Peyer's patch (tissue), 4 donors: ENCODE data around the gene CNTN5. TPM values are rescaled to one million over a fixed set of nuclear protein-coding genes. Genes with fewer than 3 reads are reported as not detected.

ENCODE experiments used
- DNase-seq, 3 donors: peaks; one replicate each; pipeline ENCODE4 v3.0.0-alpha.2; 2017 to 2019
- H3K27ac ChIP-seq, 4 donors: fragments of 200-600 bp; sonication (generic); one replicate each; pipeline ENCODE4 v1.5.1; 2016 to 2019
- H3K27me3 ChIP-seq, 2 donors: fragments of 200-600 bp; sonication (generic); one replicate each; pipeline ENCODE4 v1.5.1; 2019
- H3K36me3 ChIP-seq, 3 donors: fragments of 200-600 bp; sonication (generic); one replicate each; pipeline ENCODE4 v1.5.1; 2016 to 2019
- H3K4me1 ChIP-seq, 4 donors: fragments of 200-600 bp; sonication (generic); one replicate each; pipeline ENCODE4 v1.5.1; 2016 to 2019
- H3K4me3 ChIP-seq, 4 donors: fragments of 200-600 bp; sonication (generic); 1 replicate in 3 of 4; 2 replicates in 1 of 4; pipeline ENCODE4 v1.5.1; 2016 to 2019; ENCODE audit warnings: mild to moderate bottlenecking in 1 of 4
- H3K9me3 ChIP-seq, 4 donors: fragments of 200-600 bp; sonication (generic); one replicate each; pipeline ENCODE4 v1.5.1; 2016 to 2019; ENCODE audit warnings: mild to moderate bottlenecking in 1 of 4
- POLR2A ChIP-seq, 2 donors: fragments of 450-650 bp; IDR thresholded peaks; one replicate each; pipeline ENCODE4 v1.5.1; 2017; ENCODE audit warnings: antibody characterized with exemption in 2 of 2, mild to moderate bottlenecking in 2 of 2, moderate library complexity in 2 of 2
- total RNA-seq, 4 donors: library from RNA; depleted of rRNA; stranded (reverse); fragments of >200 nt; gene quantifications; one replicate each; pipeline ENCODE4 v1.1.0, GENCODE V29; 2016
- TF ChIP-seq, protein P1 (sequence below), 6 experiments: fragments of 450-650 bp in 4 of 6; fragments of 200-600 bp in 2 of 6; sonication (generic) in 1 of 6; IDR thresholded peaks; one replicate each; pipeline ENCODE4 v1.5.1; 2017 to 2019; ENCODE audit warnings: antibody characterized with exemption in 6 of 6, mild to moderate bottlenecking in 3 of 6, moderate library complexity in 1 of 6

Gene CNTN5
- total RNA-seq, 4 donors from 2014 or later: not detected

GRCh38 chr11:99316776-99317520 is 296.2 kb downstream of the CNTN5 start:
- Histone ChIP-seq H3K27me3 (no peaks in the 10 kb centered on the region), H3K4me3 (no peak overlapping the region), H3K27ac (no peak overlapping the region), H3K36me3 (no peaks in the 10 kb centered on the region), H3K4me1 (no peaks in the 10 kb centered on the region), H3K9me3 (peaks cover 0 to 3% (median 0%) of the 10 kb centered on the region in 4 donors)
- no peak for DNase-seq
- no peak for TF ChIP-seq POLR2A (IDR thresholded peaks at IDR 0.05)
- TF ChIP-seq, protein P1, sequence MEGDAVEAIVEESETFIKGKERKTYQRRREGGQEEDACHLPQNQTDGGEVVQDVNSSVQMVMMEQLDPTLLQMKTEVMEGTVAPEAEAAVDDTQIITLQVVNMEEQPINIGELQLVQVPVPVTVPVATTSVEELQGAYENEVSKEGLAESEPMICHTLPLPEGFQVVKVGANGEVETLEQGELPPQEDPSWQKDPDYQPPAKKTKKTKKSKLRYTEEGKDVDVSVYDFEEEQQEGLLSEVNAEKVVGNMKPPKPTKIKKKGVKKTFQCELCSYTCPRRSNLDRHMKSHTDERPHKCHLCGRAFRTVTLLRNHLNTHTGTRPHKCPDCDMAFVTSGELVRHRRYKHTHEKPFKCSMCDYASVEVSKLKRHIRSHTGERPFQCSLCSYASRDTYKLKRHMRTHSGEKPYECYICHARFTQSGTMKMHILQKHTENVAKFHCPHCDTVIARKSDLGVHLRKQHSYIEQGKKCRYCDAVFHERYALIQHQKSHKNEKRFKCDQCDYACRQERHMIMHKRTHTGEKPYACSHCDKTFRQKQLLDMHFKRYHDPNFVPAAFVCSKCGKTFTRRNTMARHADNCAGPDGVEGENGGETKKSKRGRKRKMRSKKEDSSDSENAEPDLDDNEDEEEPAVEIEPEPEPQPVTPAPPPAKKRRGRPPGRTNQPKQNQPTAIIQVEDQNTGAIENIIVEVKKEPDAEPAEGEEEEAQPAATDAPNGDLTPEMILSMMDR (IDR thresholded peaks at IDR 0.05): no peak

DNA sequence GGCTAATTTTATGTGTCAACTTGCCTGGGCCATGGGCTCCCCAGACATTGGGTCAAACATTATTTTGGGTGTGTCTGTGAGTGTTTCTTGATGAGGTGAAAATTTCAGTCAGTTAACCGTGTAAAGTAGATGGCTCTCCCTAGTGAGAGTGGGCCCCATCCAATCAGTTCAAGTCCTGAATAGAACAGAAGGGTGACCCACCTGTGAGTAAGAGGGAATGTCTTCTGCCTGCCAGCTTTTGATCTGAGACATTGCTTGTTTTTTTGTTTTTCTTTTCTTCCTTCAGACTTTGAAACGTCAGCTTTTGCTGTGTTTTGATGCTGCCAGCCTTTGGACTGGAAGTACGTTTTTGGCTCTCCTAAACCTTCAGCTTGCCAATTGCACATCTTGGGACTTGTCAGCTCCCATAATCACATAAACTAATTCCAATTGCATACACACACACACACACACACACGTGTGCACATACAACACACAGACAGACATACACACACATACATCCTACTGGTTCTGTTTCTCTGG is 300.1 kb downstream of the CNTN5 start:
- Histone ChIP-seq H3K9me3 (peaks cover 0 to 3% (median 0%) of the 10 kb centered on the region in 4 donors), H3K27me3 (no peaks in the 10 kb centered on the region), H3K4me1 (no peaks in the 10 kb centered on the region), H3K4me3 (no peak overlapping the region), H3K27ac (no peak overlapping the region), H3K36me3 (no peaks in the 10 kb centered on the region)
- no peak for DNase-seq
- no peak for TF ChIP-seq POLR2A (IDR thresholded peaks at IDR 0.05)
- TF ChIP-seq, protein P1 (IDR thresholded peaks at IDR 0.05): no peak

GRCh38 chr11:99325847-99326246 is 305.1 kb downstream of the CNTN5 start:
- Histone ChIP-seq H3K27ac (no peak overlapping the region), H3K27me3 (no peaks in the 10 kb centered on the region), H3K4me1 (no peaks in the 10 kb centered on the region), H3K4me3 (no peak overlapping the region), H3K9me3 (no peaks in the 10 kb centered on the region), H3K36me3 (no peaks in the 10 kb centered on the region)
- DNase-seq: no peak
- no peak for TF ChIP-seq POLR2A (IDR thresholded peaks at IDR 0.05)
- TF ChIP-seq, protein P1 (IDR thresholded peaks at IDR 0.05): no peak

DNA sequence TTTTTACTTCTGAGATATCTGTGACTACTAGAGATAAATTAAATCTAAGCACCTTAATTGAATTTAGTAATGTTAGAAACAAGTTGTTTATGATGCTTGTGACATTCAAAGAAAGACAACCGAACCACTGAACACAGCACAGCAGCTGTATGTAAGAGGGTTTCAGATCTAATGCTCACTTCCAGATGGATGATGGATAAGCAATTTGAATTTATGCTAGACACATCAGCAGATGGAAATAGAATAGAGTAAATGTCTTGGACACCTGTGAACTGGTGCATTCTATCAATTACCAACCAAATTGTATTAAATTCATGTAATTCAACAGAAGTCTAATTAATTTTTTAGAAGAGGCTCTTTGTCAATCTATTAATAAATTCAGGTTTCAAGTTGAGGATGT is 306.3 kb downstream of the CNTN5 start:
- Histone ChIP-seq H3K27ac (no peak overlapping the region), H3K36me3 (no peaks in the 10 kb centered on the region), H3K27me3 (no peaks in the 10 kb centered on the region), H3K9me3 (no peaks in the 10 kb centered on the region), H3K4me1 (no peaks in the 10 kb centered on the region), H3K4me3 (no peak overlapping the region)
- no peak for DNase-seq
- no peak for TF ChIP-seq POLR2A (IDR thresholded peaks at IDR 0.05)
- TF ChIP-seq, protein P1 (IDR thresholded peaks at IDR 0.05): no peak

DNA sequence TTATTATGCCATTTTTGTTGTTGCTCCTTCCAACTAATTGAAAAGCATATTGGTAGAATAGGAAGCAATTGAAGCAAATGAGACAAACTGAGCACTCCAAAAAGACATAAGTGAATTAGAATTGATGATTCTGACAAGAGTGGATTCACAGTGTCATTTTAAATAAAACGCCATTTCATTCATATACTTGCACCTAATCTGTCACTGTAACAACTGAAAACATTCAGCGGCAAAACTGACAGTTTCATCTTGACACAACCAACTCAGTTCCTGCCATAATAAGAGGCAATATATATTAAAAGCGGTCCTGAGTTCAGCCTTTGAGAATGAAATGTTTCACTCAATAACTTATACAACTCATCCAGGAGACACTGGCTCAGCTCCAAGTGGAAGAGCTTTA is 306.8 kb downstream of the CNTN5 start:
- TF ChIP-seq POLR2A (IDR thresholded peaks at IDR 0.05): no peak
- TF ChIP-seq, protein P1 (IDR thresholded peaks at IDR 0.05): no peak
- no peaks in the 10 kb centered on the region for H3K4me1 ChIP-seq

More for the DNA sequence above, 306.8 kb downstream of the CNTN5 start:
- no peaks in the 10 kb centered on the region for H3K27me3 ChIP-seq
- no peak overlapping the region for H3K27ac ChIP-seq
- H3K9me3 ChIP-seq: no peaks in the 10 kb centered on the region
- H3K36me3 ChIP-seq: no peaks in the 10 kb centered on the region
- no peak overlapping the region for H3K4me3 ChIP-seq
- DNase-seq: no peak
